Breast epithelium (tissue), 4 donors: ENCODE data around the gene IL17C. TPM values are rescaled to one million over a fixed set of nuclear protein-coding genes. Genes with fewer than 3 reads are reported as not detected.

ENCODE experiments used
- DNase-seq, 2 donors: peaks; one replicate each; pipeline ENCODE4 v3.0.0-alpha.2; 2019; ENCODE audit warnings: low spot score in 2 of 2
- H3K27ac ChIP-seq, 2 donors: fragments of 200-600 bp; sonication (generic) in 1 of 2; one replicate each; pipeline ENCODE4 v1.5.1; 2016 to 2019; ENCODE audit warnings: mild to moderate bottlenecking in 1 of 2
- H3K27me3 ChIP-seq, 2 donors: fragments of 200-600 bp; sonication (generic) in 1 of 2; one replicate each; pipeline versions ENCODE4 v1.5.1 to v1.6.0; 2017 to 2019; ENCODE audit warnings: control low read depth in 1 of 2, mild to moderate bottlenecking in 1 of 2
- H3K36me3 ChIP-seq: fragments of 200-600 bp; one replicate; pipeline ENCODE4 v1.5.1; 2019
- H3K4me1 ChIP-seq, 2 donors: fragments of 200-600 bp; sonication (generic); one replicate each; pipeline ENCODE4 v1.5.1; 2016 to 2019; ENCODE audit warnings: control low read depth in 1 of 2
- H3K4me3 ChIP-seq, 3 donors: fragments of 200-600 bp; sonication (generic); 1 replicate in 2 of 3; 2 replicates in 1 of 3; pipeline ENCODE4 v1.5.1; 2016 to 2019; ENCODE audit warnings: mild to moderate bottlenecking in 3 of 3, moderate library complexity in 2 of 3
- H3K9me3 ChIP-seq, 2 donors: fragments of 200-600 bp; sonication (generic) in 1 of 2; one replicate each; pipeline ENCODE4 v1.5.1; 2016 to 2019; ENCODE audit warnings: control low read depth in 1 of 2
- CTCF ChIP-seq, 3 donors: fragments of 450-650 bp; IDR thresholded peaks; one replicate each; pipeline ENCODE4 v1.5.1; 2016 to 2017; ENCODE audit warnings: antibody characterized with exemption in 3 of 3, mild to moderate bottlenecking in 3 of 3, moderate library complexity in 3 of 3
- POLR2A ChIP-seq: fragments of 450-650 bp; IDR thresholded peaks from one replicate; pipeline ENCODE4 v1.6.1; 2016; ENCODE audit warnings: antibody characterized with exemption, mild to moderate bottlenecking, moderate library complexity
- POLR2AphosphoS5 ChIP-seq, 3 donors: sonication (generic); formaldehyde crosslinking; IDR thresholded peaks; one replicate each; pipeline ENCODE4 v1.6.1; 2017; ENCODE audit warnings: antibody characterized with exemption in 3 of 3
- intact Hi-C: fragments of 100-400 bp; cut with DNase I; formaldehyde crosslinking; loops from one replicate; pipeline ENCODE4 v1.15.1; 2023; ENCODE audit warnings: low total_unique reads
- total RNA-seq, 3 donors: library from RNA; depleted of rRNA; stranded (reverse); fragments of >200 nt; gene quantifications; one replicate each; pipeline ENCODE4 v1.1.0, GENCODE V29; 2016

Gene IL17C
- total RNA-seq, 3 donors from 2014 or later: not detected

GRCh38 chr16:88686062-88686438 is 47.7 kb downstream of the IL17C start:
- H3K4me3 ChIP-seq: peak overlapping the region; percentile 43 to 83 (median 64)
- intact Hi-C loops: no loop called here
- H3K27me3 ChIP-seq: peaks cover 0 to 26% of the 10 kb centered on the region in 2 donors
- no peaks in the 10 kb centered on the region for H3K36me3 ChIP-seq
- H3K27ac ChIP-seq: no peak overlapping the region
- TF ChIP-seq CTCF (IDR thresholded peaks at IDR 0.05) (no peak), POLR2A (no peak)
- no peaks in the 10 kb centered on the region for H3K9me3 ChIP-seq
- H3K4me1 ChIP-seq: peaks cover 6 to 8% of the 10 kb centered on the region in 2 donors
- DNase-seq: no peak

- H3K4me3 ChIP-seq: peak within 1 kb of the TSS; percentile 43 to 83 (median 64)
- TF ChIP-seq POLR2A: no peak
- TF ChIP-seq CTCF (IDR thresholded peaks at IDR 0.05): no peak
- no peak for TF ChIP-seq POLR2AphosphoS5 (IDR thresholded peaks at IDR 0.05)
- no peak within 1 kb of the TSS for H3K27ac ChIP-seq
- intact Hi-C loops: no loop called here
- peaks cover 0 to 22% of the 10 kb centered on the region in 2 donors for H3K27me3 ChIP-seq
- no peaks in the 10 kb centered on the region for H3K36me3 ChIP-seq
- H3K4me1 ChIP-seq: peaks cover 6 to 8% of the 10 kb centered on the region in 2 donors
- H3K9me3 ChIP-seq: no peaks in the 10 kb centered on the region
- peak; percentile 81 to 86 for DNase-seq
These were observed 48.3 kb downstream of the IL17C start, which contains the start of gene SNAI3 for GRCh38 chr16:88686439-88687253. SNAI3 (minus strand) TSS chr16:88686507; CDS start chr16:88686406, 101 bp downstream.

GRCh38 chr16:88687254-88687576 is 48.8 kb downstream of the IL17C start:
- peaks cover 0 to 18% of the 10 kb centered on the region in 2 donors for H3K27me3 ChIP-seq
- no peak for TF ChIP-seq POLR2AphosphoS5 (IDR thresholded peaks at IDR 0.05)
- TF ChIP-seq POLR2A: no peak
- no peak for TF ChIP-seq CTCF (IDR thresholded peaks at IDR 0.05)

GRCh38 chr16:88687676-88688012 is 49.3 kb downstream of the IL17C start:
- Histone ChIP-seq H3K27me3 (peaks cover 0 to 17% of the 10 kb centered on the region in 2 donors), H3K4me3 (no peak overlapping the region), H3K4me1 (peaks cover 6 to 8% of the 10 kb centered on the region in 2 donors), H3K36me3 (no peaks in the 10 kb centered on the region), H3K9me3 (no peaks in the 10 kb centered on the region), H3K27ac (no peak overlapping the region)
- intact Hi-C loops: no loop called here
- TF ChIP-seq POLR2A: no peak
- no peak for TF ChIP-seq CTCF (IDR thresholded peaks at IDR 0.05)
- TF ChIP-seq POLR2AphosphoS5 (IDR thresholded peaks at IDR 0.05): no peak
- DNase-seq: no peak

More at GRCh38 chr16:88687254-88687576, 48.8 kb downstream of the IL17C start:
- H3K4me1 ChIP-seq: peaks cover 6 to 8% of the 10 kb centered on the region in 2 donors
- intact Hi-C loops: no loop called here
- H3K27ac ChIP-seq: no peak overlapping the region
- no peak for DNase-seq
- no peaks in the 10 kb centered on the region for H3K36me3 ChIP-seq
- H3K4me3 ChIP-seq: no peak overlapping the region
- no peaks in the 10 kb centered on the region for H3K9me3 ChIP-seq

- DNase-seq: no peak
- peaks cover 6 to 8% of the 10 kb centered on the region in 2 donors for H3K4me1 ChIP-seq
- intact Hi-C loops: no loop called here
These were observed 49.8 kb downstream of the IL17C start for GRCh38 chr16:88688013-88688778.

More at GRCh38 chr16:88688013-88688778, 49.8 kb downstream of the IL17C start:
- Histone ChIP-seq H3K36me3 (no peaks in the 10 kb centered on the region), H3K27ac (no peak overlapping the region), H3K4me3 (no peak overlapping the region), H3K9me3 (no peaks in the 10 kb centered on the region), H3K27me3 (peaks cover 0 to 17% of the 10 kb centered on the region in 2 donors)
- TF ChIP-seq POLR2A: no peak
- TF ChIP-seq POLR2AphosphoS5 (IDR thresholded peaks at IDR 0.05): no peak
- no peak for TF ChIP-seq CTCF (IDR thresholded peaks at IDR 0.05)
